Activated naive CD8-positive, alpha-beta T cell treated with anti-CD3 and anti-CD28 coated beads, Interleukin-2, amount 10 ng/mL, durations not matched to agents 7 days and 5 days (primary cell): ENCODE results near the gene SH3PXD2B. TPM values are rescaled to one million over a fixed set of nuclear protein-coding genes. Genes with fewer than 3 reads are reported as not detected.

Experiments used
- ATAC-seq: fragments of 150-1000 bp; cut with Tn5 transposase; one replicate; pipeline ENCODE4 v1.10.0; 2021; ENCODE audit warnings: low read depth, moderate library complexity
- POLR2A ChIA-PET: fragments of 350-600 bp; sonication (Branson Sonifier 250); formaldehyde crosslinking; loops from one replicate; lab custom pipeline; 2021; ENCODE audit warnings: antibody characterized with exemption; lab: Charles Lee
- DNase-seq: peaks from one replicate; pipeline ENCODE4 v3.0.0; 2021
- H3K27ac Mint-ChIP-seq: one replicate; pipeline ENCODE4 v1.8.0; 2022; ENCODE audit warnings: mild to moderate bottlenecking, mixed read lengths
- H3K27me3 Mint-ChIP-seq: one replicate; pipeline ENCODE4 v1.8.0; 2022; ENCODE audit warnings: mild to moderate bottlenecking, moderate library complexity, mixed read lengths
- H3K36me3 Mint-ChIP-seq: one replicate; pipeline ENCODE4 v1.8.0; 2021; ENCODE audit warnings: mild to moderate bottlenecking, mixed read lengths
- H3K4me1 Mint-ChIP-seq: one replicate; pipeline ENCODE4 v1.8.0; 2021; ENCODE audit warnings: mixed read lengths
- H3K4me3 Mint-ChIP-seq: one replicate; pipeline ENCODE4 v1.8.0; 2022; ENCODE audit warnings: mild to moderate bottlenecking, moderate library complexity, mixed read lengths
- H3K9me3 Mint-ChIP-seq: one replicate; pipeline ENCODE4 v1.8.0; 2021; ENCODE audit warnings: mixed read lengths
- total RNA-seq, 2 experiments: library from RNA; stranded (reverse); gene quantifications; one replicate each; pipeline ENCODE4 v1.2.3, GENCODE V29; 2021

Gene SH3PXD2B
- total RNA-seq, 2 experiments from 2014 or later: 0.28 to 0.42 TPM

DNA sequence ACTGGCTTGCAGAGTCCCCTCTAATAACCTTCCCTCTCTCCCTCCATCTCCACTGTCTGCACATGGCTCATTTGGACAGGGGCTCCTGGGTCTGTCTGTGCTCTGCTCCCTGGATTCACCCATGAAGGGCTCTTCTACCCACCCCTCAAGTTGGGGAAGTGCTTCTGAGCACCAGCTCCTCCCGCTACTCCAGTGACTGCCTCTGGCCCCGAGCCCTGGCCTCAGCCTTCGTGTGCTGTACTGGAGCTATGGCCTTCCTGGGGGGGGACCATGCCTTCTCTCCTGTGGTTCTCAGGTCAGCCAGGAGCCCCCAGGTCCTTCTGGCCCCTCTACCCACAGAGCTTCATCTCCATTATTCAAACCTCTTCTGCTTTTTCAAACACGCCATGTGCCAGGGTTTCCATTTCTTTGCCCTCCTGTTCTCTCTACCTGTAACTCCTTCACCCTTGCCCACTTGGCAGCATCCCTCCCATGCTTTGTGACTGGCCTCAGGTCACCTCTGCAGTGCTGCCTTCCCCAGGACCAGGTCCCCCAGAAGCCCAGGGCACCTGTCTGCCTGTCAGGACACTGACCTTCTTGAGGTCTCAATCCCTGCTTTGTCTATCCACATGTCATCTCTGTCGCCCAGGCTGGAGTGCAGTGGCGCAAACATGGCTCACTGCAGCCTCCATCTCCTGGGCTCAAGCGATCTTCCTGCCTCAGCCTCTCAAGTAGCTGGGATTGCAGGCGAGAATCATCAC lies 9.5 kb downstream of the SH3PXD2B start:
- H3K27me3 Mint-ChIP-seq: peaks cover 24% of the 10 kb centered on the region
- POLR2A ChIA-PET: interaction anchor here (0.6 kb wide), 1 partner anchor 8 kb away, joined by 3 read pairs; no protein-coding TSS in a partner anchor
- H3K9me3 Mint-ChIP-seq: no peaks in the 10 kb centered on the region
- no peak overlapping the region for H3K4me3 Mint-ChIP-seq
- DNase-seq: no peak
- no peaks in the 10 kb centered on the region for H3K36me3 Mint-ChIP-seq
- ATAC-seq: no peak
- peaks cover 16% of the 10 kb centered on the region for H3K4me1 Mint-ChIP-seq
- H3K27ac Mint-ChIP-seq: no peak overlapping the region

GRCh38 chr5:172444110-172444510 lies 10.2 kb downstream of the SH3PXD2B start:
- peaks cover 20% of the 10 kb centered on the region for H3K27me3 Mint-ChIP-seq
- POLR2A ChIA-PET: interaction anchor here (0.6 kb wide), 1 partner anchor 9 kb away, joined by 3 read pairs; no protein-coding TSS in a partner anchor
- H3K4me1 Mint-ChIP-seq: peaks cover 16% of the 10 kb centered on the region
- no peak for DNase-seq
- no peak for ATAC-seq
- H3K27ac Mint-ChIP-seq: no peak overlapping the region
- H3K36me3 Mint-ChIP-seq: no peaks in the 10 kb centered on the region
- H3K4me3 Mint-ChIP-seq: no peak overlapping the region
- no peaks in the 10 kb centered on the region for H3K9me3 Mint-ChIP-seq

DNA sequence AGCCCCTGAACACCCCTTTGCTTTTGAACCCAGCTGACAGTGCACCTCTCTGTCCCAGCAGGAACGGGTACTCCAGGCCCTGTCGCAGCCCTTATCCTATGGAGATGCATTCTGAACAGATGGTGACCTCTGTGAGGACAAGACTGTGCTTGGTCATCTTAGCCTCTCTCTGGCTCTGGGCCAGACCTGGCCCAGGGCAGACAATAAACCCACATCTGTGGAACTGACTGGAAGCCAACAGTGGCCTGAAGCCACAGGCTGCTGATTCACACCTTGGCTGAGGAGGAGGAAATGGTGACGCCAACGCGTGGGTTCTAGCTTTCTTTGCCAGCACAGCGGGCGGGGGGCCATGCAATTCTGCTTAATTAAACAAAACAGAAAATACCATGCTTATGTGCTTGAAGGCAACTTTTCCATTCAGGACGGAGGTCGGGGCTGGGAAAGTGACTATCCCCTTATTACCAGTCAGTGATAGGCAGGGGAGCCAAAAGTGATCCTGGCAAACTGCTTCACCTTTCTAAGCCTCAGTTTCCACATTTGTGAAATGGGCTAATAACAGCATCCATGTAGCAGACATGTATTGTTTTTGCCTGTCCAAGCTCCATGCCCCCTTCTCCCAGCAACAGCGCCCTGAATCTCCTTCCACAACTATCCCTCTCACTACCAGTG lies 10.8 kb downstream of the SH3PXD2B start:
- Mint-ChIP-seq H3K9me3 (no peaks in the 10 kb centered on the region), H3K27ac (no peak overlapping the region), H3K4me3 (no peak overlapping the region), H3K36me3 (no peaks in the 10 kb centered on the region), H3K27me3 (peaks cover 20% of the 10 kb centered on the region), H3K4me1 (peaks cover 16% of the 10 kb centered on the region)
- ATAC-seq (peak; percentile 65), DNase-seq (peak; percentile 44)
- POLR2A ChIA-PET: no interaction called here

DNA sequence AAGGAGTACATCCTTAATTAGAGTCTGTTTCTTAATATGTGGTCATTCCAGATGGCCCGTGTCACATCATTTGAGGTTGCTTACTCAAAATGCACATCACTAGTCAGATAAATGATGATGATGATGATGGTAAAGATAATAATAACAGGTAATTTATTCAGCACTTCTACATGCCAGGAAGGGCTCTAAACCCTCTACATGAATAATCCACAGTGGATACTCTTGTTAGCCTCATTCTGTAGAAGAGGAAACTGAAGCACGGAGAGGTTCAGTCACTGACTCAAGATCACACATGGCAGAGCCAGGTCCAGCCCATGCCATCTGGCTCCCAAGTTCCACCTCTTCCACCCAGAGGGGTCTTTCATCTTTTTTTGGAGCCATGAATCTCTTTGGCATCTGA lies 11.7 kb downstream of the SH3PXD2B start:
- no peaks in the 10 kb centered on the region for H3K36me3 Mint-ChIP-seq
- H3K27ac Mint-ChIP-seq: no peak overlapping the region
- peaks cover 16% of the 10 kb centered on the region for H3K27me3 Mint-ChIP-seq
- H3K4me3 Mint-ChIP-seq: no peak overlapping the region
- DNase-seq (no peak), ATAC-seq (no peak)
- POLR2A ChIA-PET: no interaction called here
- peaks cover 16% of the 10 kb centered on the region for H3K4me1 Mint-ChIP-seq
- no peaks in the 10 kb centered on the region for H3K9me3 Mint-ChIP-seq

DNA sequence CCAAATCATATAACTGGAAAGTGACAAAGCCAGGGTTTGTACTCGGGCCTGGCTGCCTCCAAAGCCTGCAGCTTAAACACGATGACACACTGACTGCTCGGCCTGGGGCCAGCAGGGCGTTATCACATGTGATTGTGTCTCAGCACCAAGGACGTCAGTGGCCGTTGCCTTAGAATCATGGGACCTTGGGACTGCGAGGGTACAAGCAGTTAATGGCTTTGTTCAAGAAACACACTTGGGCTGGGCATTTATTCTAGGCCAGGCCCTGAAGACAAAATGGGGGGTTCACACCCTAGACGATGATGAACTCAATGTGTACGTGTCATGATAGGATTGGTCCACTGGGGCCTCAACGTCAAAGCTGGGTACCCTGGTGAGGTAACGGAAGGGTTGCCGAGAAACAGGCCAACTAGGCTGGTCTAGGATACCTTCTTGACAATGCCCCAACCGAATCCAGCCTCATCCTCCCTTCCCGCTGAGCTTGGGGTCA lies 13.0 kb downstream of the SH3PXD2B start:
- Mint-ChIP-seq H3K4me3 (no peak overlapping the region), H3K36me3 (no peaks in the 10 kb centered on the region), H3K4me1 (peaks cover 16% of the 10 kb centered on the region), H3K27me3 (peaks cover 11% of the 10 kb centered on the region), H3K9me3 (no peaks in the 10 kb centered on the region), H3K27ac (no peak overlapping the region)
- DNase-seq (no peak), ATAC-seq (no peak)
- POLR2A ChIA-PET: no interaction called here

DNA sequence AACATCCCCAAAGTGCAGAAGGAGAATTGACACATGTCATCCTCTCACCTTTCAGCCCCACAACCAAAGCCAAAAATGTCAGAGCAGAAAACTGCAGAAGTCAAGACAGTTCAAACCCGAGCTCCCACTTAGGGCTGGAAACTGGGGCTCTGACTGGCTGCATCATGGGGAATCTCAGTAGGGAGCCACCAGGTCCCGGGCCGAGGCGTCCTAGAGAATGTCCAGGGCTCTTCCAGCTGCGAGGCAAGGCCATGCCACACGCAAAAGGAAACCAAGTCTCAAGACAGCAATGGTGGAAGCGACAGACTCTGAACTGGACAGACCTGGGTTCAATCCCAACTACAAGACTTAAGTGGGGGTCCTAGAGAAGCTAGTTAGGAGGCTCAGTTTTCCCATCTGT lies 13.8 kb downstream of the SH3PXD2B start:
- H3K27me3 Mint-ChIP-seq: peaks cover 12% of the 10 kb centered on the region
- DNase-seq (no peak), ATAC-seq (no peak)
- H3K4me3 Mint-ChIP-seq: no peak overlapping the region
- no peak overlapping the region for H3K27ac Mint-ChIP-seq
- H3K4me1 Mint-ChIP-seq: peaks cover 16% of the 10 kb centered on the region
- POLR2A ChIA-PET: no interaction called here
- no peaks in the 10 kb centered on the region for H3K9me3 Mint-ChIP-seq
- H3K36me3 Mint-ChIP-seq: no peaks in the 10 kb centered on the region

DNA sequence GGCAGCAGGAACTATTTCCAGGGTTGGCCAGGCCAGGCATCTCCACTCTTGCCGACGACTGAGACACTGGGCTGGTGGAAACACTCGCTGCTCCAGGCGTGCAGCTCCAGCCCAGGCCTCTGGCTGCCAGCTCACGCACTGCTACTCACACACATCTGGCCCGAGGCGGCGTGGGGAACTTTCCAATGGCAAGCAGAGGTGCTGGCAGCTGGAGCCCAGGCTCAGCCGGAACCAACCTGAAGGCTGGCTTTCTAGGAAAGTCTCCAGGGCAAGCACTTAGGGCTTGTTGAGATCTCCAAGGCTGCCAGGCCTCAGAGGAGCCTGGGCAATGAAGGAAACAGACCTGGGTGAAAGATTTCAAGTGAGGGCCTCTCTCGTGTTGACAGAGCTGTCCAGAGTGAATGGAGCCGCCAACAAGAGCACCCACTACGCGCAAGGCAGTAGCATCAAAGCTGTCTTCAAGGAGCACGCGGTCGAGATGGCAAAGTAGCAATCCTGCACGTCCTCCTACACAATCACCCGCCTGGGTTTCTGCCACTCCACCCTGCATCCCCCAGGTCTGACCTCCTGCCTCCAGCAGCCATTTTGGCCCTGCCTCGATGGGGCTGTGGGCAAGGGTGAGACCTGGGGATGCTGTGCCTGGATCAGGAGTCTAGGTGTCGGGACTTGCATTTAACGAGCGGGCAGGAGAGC lies 14.4 kb downstream of the SH3PXD2B start:
- POLR2A ChIA-PET: interaction anchor here (0.7 kb wide), 1 partner anchor 189 kb away, joined by 3 read pairs; no protein-coding TSS in a partner anchor
- Mint-ChIP-seq H3K36me3 (no peaks in the 10 kb centered on the region), H3K27ac (no peak overlapping the region)

GRCh38 chr5:172438319-172438668 lies 16.0 kb downstream of the SH3PXD2B start:
- no peaks in the 10 kb centered on the region for H3K9me3 Mint-ChIP-seq
- POLR2A ChIA-PET: no interaction called here
- H3K27ac Mint-ChIP-seq: no peak overlapping the region
- ATAC-seq: no peak
- no peak for DNase-seq
- H3K27me3 Mint-ChIP-seq: peaks cover 6% of the 10 kb centered on the region
- H3K36me3 Mint-ChIP-seq: no peaks in the 10 kb centered on the region
- H3K4me3 Mint-ChIP-seq: no peak overlapping the region
- peaks cover 5% of the 10 kb centered on the region for H3K4me1 Mint-ChIP-seq

More for the DNA sequence above, 14.4 kb downstream of the SH3PXD2B start:
- Mint-ChIP-seq H3K4me3 (no peak overlapping the region), H3K9me3 (no peaks in the 10 kb centered on the region), H3K27me3 (peaks cover 10% of the 10 kb centered on the region), H3K4me1 (peaks cover 15% of the 10 kb centered on the region)
- ATAC-seq: no peak
- no peak for DNase-seq

DNA sequence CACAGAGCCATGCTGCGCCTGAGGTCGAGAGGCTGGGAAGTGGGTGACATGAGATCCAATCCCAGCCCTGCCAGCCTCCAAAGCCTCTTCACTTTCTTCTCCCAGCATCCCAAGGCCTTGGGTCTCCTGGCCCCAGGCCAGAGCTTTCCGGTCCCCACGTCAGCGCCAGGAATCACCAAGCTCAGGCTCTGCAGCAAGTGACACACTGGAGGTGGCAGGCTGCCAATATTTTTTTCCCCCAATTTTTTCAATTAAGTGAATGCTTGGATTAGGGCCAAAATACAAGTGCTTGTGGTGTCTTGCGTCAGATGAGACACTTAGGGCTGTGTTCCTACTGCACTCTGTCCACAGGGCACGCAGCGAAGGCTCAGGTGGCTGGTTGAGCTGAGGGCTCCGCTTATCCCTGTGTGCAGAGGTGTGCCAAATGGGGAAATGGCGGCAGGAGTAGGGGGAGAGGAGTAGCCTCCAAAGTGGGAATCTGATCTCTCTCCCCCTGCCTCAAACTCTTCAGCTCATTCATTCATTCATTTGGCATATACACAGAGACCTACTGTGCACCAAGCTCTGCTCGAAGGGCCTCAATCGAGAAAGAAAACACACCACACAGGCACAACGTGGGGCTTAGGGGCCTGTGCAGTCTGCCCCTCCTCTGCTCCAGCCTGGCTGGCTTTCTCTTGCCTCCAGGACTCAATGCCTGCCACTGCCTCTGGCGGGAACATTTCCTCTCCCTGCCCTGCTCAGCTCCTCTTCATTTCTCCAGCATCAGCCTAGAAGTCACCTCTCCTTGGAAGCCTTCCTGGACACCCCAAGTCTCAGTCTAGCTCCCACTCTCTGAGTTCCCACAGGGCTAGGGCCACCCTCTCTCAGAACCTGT lies 16.6 kb downstream of the SH3PXD2B start:
- H3K4me1 Mint-ChIP-seq: no peaks in the 10 kb centered on the region
- no peak for ATAC-seq
- no peaks in the 10 kb centered on the region for H3K36me3 Mint-ChIP-seq
- POLR2A ChIA-PET: no interaction called here
- H3K4me3 Mint-ChIP-seq: no peak overlapping the region
- no peaks in the 10 kb centered on the region for H3K9me3 Mint-ChIP-seq
- no peak for DNase-seq
- H3K27ac Mint-ChIP-seq: no peak overlapping the region
- H3K27me3 Mint-ChIP-seq: peaks cover 6% of the 10 kb centered on the region

- DNase-seq (no peak), ATAC-seq (no peak)
- Mint-ChIP-seq H3K27me3 (peaks cover 4% of the 10 kb centered on the region), H3K4me3 (no peak overlapping the region), H3K4me1 (no peaks in the 10 kb centered on the region), H3K36me3 (no peaks in the 10 kb centered on the region), H3K27ac (no peak overlapping the region), H3K9me3 (no peaks in the 10 kb centered on the region)
- POLR2A ChIA-PET: no interaction called here
These were observed 17.4 kb downstream of the SH3PXD2B start for GRCh38 chr5:172436879-172437369.

DNA sequence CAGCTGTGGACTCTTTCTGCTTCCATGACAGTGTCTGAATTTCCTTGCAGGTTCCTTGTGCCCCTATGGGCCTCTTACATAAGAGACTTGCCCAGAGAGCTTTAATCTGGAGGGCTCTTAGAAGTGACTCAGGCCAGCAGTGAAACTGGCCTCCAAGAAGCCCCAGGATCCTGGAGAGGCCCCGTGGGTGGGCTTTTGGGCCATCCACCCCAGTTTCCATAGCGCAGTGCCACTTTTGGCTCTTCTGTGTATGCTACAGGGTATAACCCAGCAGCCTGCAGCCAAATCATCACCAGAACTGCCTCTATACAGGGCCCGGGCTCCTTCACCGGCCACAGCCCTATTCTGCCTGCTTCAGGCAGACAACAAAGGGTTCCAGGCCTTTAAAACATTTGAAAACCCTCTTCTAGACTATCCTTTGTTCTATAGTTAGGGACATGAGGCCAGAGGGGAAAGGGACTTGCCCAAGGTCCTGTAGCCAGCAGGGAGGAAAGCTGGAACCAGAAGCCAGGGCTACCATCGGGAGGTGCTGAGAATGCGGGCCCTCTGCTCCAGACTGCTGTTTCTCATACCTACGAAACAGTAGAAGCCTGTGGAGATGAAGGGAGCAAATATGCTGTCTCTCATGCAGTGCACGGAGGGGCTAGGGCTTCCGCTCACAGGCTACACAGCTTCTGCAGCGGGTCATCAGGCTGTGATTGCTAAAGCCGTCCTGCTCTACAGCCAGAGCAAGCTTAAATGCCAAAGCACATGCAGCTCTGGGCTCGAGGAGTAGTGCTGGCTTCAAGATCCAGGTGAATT lies 18.0 kb downstream of the SH3PXD2B start:
- Mint-ChIP-seq H3K4me3 (no peak overlapping the region), H3K27me3 (peaks cover 2% of the 10 kb centered on the region), H3K9me3 (no peaks in the 10 kb centered on the region), H3K4me1 (no peaks in the 10 kb centered on the region), H3K27ac (no peak overlapping the region), H3K36me3 (no peaks in the 10 kb centered on the region)
- DNase-seq (no peak), ATAC-seq (no peak)
- POLR2A ChIA-PET: no interaction called here

- POLR2A ChIA-PET: no interaction called here
- Mint-ChIP-seq H3K4me1 (no peaks in the 10 kb centered on the region), H3K9me3 (no peaks in the 10 kb centered on the region), H3K36me3 (no peaks in the 10 kb centered on the region), H3K4me3 (no peak overlapping the region), H3K27me3 (peaks cover 2% of the 10 kb centered on the region), H3K27ac (no peak overlapping the region)
- ATAC-seq (no peak), DNase-seq (no peak)
These were observed 18.8 kb downstream of the SH3PXD2B start for GRCh38 chr5:172435362-172436077.
